PC-3 (cell line): ENCODE results near the gene CCDC83. TPM values are rescaled to one million over a fixed set of nuclear protein-coding genes. Genes with fewer than 3 reads are reported as not detected.

Experiments used
- ATAC-seq: fragments of 200-7000 bp; cut with Tn5 transposase; 2 replicates; pipeline ENCODE4 v1.9.1; 2020; ENCODE audit warnings: mild to moderate bottlenecking, moderate library complexity
- BruUV-seq: library from RNA; stranded (reverse); fragments of 400-500 nt; replicated peaks from 2 replicates; lab custom pipeline; 2021; lab: Mats Ljungman, UMichigan
- CTCF ChIA-PET: fragments of 300-600 bp; sonication (Branson Sonifier 250); formaldehyde crosslinking; loops from one replicate; lab custom pipeline; 2022; ENCODE audit warnings: antibody characterized with exemption; lab: Charles Lee
- POLR2A ChIA-PET: fragments of 300-600 bp; sonication (Branson Sonifier 250); formaldehyde crosslinking; loops from one replicate; lab custom pipeline; 2022; ENCODE audit warnings: antibody characterized with exemption; ENCODE audit not compliant: unreplicated experiment; lab: Charles Lee
- DNase-seq: peaks from one replicate; pipeline ENCODE4 v3.0.0-alpha.2; 2015
- H2AFZ ChIP-seq: fragments of 300-600 bp; sonication (generic); 2 replicates; pipeline ENCODE4 v1.6.0; 2016; ENCODE audit warnings: antibody characterized with exemption, low read length
- H3F3A ChIP-seq: fragments of 300-600 bp; sonication (generic); one replicate; pipeline ENCODE4 v1.6.0; 2017; ENCODE audit warnings: antibody characterized with exemption, low read length, control low read depth, mild to moderate bottlenecking; ENCODE audit not compliant: unreplicated experiment
- H3K27ac ChIP-seq: fragments of 300-600 bp; sonication (generic); 2 replicates; pipeline ENCODE4 v1.5.1; 2016; ENCODE audit warnings: mild to moderate bottlenecking, low read length
- H3K27me3 ChIP-seq: fragments of 300-600 bp; sonication (generic); 2 replicates; pipeline ENCODE4 v1.6.1; 2016; ENCODE audit warnings: low read length, mixed read lengths
- H3K36me3 ChIP-seq: fragments of 300-600 bp; sonication (generic); 2 replicates; pipeline ENCODE4 v1.6.1; 2016; ENCODE audit warnings: low read depth, mixed run types, low read length, mixed read lengths
- H3K4me1 ChIP-seq: fragments of 300-600 bp; sonication (generic); 2 replicates; pipeline ENCODE4 v1.5.1; 2016; ENCODE audit warnings: low read length; ENCODE audit not compliant: insufficient read depth
- H3K4me2 ChIP-seq: fragments of 300-600 bp; sonication (generic); 2 replicates; pipeline ENCODE4 v1.6.0; 2016; ENCODE audit warnings: low read length
- H3K4me3 ChIP-seq: fragments of 300-600 bp; sonication (generic); 2 replicates; pipeline ENCODE4 v1.5.1; 2016; ENCODE audit warnings: mild to moderate bottlenecking, low read length, mixed read lengths
- H3K79me2 ChIP-seq: fragments of 300-600 bp; sonication (generic); 2 replicates; pipeline ENCODE4 v1.6.1; 2017; ENCODE audit warnings: low read length, mixed read lengths
- H3K9ac ChIP-seq: fragments of 300-600 bp; sonication (generic); 2 replicates; pipeline ENCODE4 v1.6.0; 2016; ENCODE audit warnings: mild to moderate bottlenecking, low read length
- H3K9me2 ChIP-seq: fragments of 300-600 bp; sonication (generic); replicated peaks from 2 replicates; pipeline ENCODE4 v1.6.1; 2016; ENCODE audit warnings: mixed run types, low read length, mixed read lengths
- H3K9me3 ChIP-seq: fragments of 300-600 bp; sonication (generic); 2 replicates; pipeline ENCODE4 v1.6.1; 2016; ENCODE audit warnings: low read length, mixed read lengths
- H4K20me1 ChIP-seq: fragments of 300-600 bp; sonication (generic); 2 replicates; pipeline ENCODE4 v1.6.1; 2016; ENCODE audit warnings: low read length, mixed read lengths
- EZH2 ChIP-seq: fragments of 300-600 bp; sonication (generic); IDR thresholded peaks from one replicate; pipeline ENCODE4 v1.6.1; 2017; ENCODE audit warnings: antibody characterized with exemption, mild to moderate bottlenecking, low read length; ENCODE audit not compliant: unreplicated experiment
- EZH2phosphoT487 ChIP-seq: fragments of 300-600 bp; sonication (generic); IDR thresholded peaks from 2 replicates; pipeline ENCODE4 v1.6.1; 2018; ENCODE audit warnings: mild to moderate bottlenecking, antibody characterized with exemption, low read length, borderline replicate concordance
- intact Hi-C: fragments of 100-400 bp; cut with micrococcal nuclease; formaldehyde crosslinking; loops from 2 replicates; pipeline ENCODE4 v1.9.0; 2023
- total RNA-seq: library from RNA; depleted of rRNA; stranded (reverse); fragments of >200 nt; gene quantifications from 2 replicates; pipeline ENCODE4 v1.2.3, GENCODE V29; 2014
- TF ChIP-seq, protein P1 (sequence below): fragments of 300-600 bp; sonication (generic); conservative IDR thresholded peaks from 2 replicates; pipeline ENCODE4 v1.5.1; 2017; ENCODE audit warnings: antibody characterized with exemption, low read depth, mild to moderate bottlenecking, low read length

CCDC83 gene
- total RNA-seq, 1 experiment from 2014 or later, result 0.22 TPM

DNA sequence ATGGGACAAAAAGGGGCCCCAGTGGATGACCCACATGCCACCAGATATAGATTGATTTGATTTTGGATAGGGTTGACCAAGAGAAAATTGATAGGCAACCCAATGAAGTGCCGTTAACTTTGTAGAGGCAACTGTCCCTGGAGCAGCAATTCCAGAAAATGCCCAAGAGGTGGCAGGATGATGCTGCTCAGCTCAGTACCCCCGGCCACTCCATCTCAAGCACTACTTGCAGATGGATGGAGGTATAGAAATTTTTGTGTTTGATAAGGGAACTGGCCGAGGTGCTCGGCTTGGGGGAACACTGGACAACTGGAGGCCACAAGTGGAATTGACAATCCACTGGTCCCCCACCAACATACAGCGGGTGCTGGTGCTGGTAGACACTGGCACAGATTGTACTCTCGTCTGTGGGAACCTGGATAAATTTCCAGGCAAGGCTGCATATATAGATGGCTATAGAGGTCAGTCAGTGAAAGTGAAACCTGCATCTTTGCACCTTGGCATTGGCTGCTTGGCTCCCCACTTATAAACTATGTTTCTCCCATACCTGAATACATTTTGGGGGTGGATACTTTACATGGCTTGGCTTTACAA, 86.3 kb downstream of the CCDC83 start:
- TF ChIP-seq, protein P1, sequence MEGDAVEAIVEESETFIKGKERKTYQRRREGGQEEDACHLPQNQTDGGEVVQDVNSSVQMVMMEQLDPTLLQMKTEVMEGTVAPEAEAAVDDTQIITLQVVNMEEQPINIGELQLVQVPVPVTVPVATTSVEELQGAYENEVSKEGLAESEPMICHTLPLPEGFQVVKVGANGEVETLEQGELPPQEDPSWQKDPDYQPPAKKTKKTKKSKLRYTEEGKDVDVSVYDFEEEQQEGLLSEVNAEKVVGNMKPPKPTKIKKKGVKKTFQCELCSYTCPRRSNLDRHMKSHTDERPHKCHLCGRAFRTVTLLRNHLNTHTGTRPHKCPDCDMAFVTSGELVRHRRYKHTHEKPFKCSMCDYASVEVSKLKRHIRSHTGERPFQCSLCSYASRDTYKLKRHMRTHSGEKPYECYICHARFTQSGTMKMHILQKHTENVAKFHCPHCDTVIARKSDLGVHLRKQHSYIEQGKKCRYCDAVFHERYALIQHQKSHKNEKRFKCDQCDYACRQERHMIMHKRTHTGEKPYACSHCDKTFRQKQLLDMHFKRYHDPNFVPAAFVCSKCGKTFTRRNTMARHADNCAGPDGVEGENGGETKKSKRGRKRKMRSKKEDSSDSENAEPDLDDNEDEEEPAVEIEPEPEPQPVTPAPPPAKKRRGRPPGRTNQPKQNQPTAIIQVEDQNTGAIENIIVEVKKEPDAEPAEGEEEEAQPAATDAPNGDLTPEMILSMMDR, result peak; percentile 63
- no peak for TF ChIP-seq EZH2
- Histone ChIP-seq H3K4me1 (no peaks in the 10 kb centered on the region), H3K9ac (no peak overlapping the region), H4K20me1 (no peaks in the 10 kb centered on the region), H3K79me2 (no peaks in the 10 kb centered on the region), H3K36me3 (no peaks in the 10 kb centered on the region), H3K9me2 (no peaks in the 10 kb centered on the region), H3K27ac (no peak overlapping the region), H2AFZ (no peak overlapping the region), H3K4me3 (no peak overlapping the region), H3F3A (no peaks in the 10 kb centered on the region), H3K4me2 (peak overlapping the region; percentile 22; the same call in 1 of the 2 replicates), H3K27me3 (no peaks in the 10 kb centered on the region), H3K9me3 (no peaks in the 10 kb centered on the region)
- CTCF ChIA-PET, result no interaction called here
- peak; percentile 59 for DNase-seq
- intact Hi-C loops, result loop anchor here (5.0 to 10.0 kb wide), 3 partner anchors 253 to 466 kb away; no protein-coding TSS in a partner anchor
- no TSS peak for BruUV-seq
- ATAC-seq, result peak; percentile 64
- POLR2A ChIA-PET, result no interaction called here

DNA sequence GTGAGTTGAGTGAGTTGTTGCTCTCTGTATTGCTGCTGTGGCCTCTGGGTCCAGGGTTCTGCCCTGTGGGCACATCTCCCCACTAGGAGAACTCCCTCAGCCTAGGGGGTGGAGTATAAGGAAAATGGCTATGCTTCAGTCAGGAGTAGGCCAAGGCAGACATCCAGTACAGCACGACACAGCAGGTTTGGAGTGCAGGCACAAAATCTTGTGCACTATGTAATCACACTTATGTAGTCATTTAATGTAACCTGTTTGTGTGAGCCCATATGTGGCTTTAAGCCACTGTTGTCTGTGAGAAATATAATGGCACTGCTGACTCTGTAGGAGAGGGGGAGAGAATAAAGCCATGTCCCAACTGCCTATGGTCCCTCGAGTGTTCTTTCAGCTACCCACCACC, 90.1 kb downstream of the CCDC83 start:
- intact Hi-C loops, result loop anchor here (10.0 kb wide), 1 partner anchor 250 kb away; no protein-coding TSS in a partner anchor
- H3F3A ChIP-seq, result no peaks in the 10 kb centered on the region
- H2AFZ ChIP-seq, result no peak overlapping the region
- POLR2A ChIA-PET, result no interaction called here
- H3K36me3 ChIP-seq, result no peaks in the 10 kb centered on the region
- no peak overlapping the region for H3K27ac ChIP-seq
- H3K9ac ChIP-seq, result no peak overlapping the region
- no peaks in the 10 kb centered on the region for H4K20me1 ChIP-seq
- no peak overlapping the region for H3K4me2 ChIP-seq
- no peaks in the 10 kb centered on the region for H3K9me2 ChIP-seq
- TF ChIP-seq, protein P1, result no peak
- TF ChIP-seq EZH2phosphoT487, result no peak
- TF ChIP-seq EZH2, result no peak
- H3K4me3 ChIP-seq, result no peak overlapping the region
- no TSS peak for BruUV-seq
- ATAC-seq (no peak), DNase-seq (no peak)
- H3K9me3 ChIP-seq, result no peaks in the 10 kb centered on the region
- no peaks in the 10 kb centered on the region for H3K27me3 ChIP-seq
- CTCF ChIA-PET, result no interaction called here
- H3K79me2 ChIP-seq, result no peaks in the 10 kb centered on the region
- H3K4me1 ChIP-seq, result peaks cover 9% of the 10 kb centered on the region; the same call in 1 of the 2 replicates

DNA sequence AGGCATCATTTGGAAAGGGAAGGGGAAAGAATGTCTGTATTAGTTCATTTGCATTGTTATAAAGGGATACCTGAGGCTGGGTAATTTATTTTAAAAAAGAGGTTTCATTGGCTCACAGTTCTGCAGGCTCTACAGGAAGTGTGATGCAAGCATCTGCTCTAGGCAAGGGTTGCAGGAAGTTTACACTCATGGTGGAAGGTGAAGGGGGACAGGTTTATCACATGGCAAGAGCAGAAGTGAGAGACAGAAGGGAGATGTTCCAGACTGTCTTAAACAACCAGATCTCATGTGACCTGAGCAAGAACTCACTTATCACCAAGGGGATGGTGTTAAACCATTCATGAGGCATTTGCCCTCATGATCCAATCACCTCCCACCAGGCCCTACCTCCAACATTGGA, 90.6 kb downstream of the CCDC83 start:
- POLR2A ChIA-PET, result no interaction called here
- no TSS peak for BruUV-seq

More for the DNA sequence above, 90.6 kb downstream of the CCDC83 start:
- Histone ChIP-seq H4K20me1 (no peaks in the 10 kb centered on the region), H3K36me3 (no peaks in the 10 kb centered on the region), H3K4me1 (peaks cover 9% of the 10 kb centered on the region; the same call in 1 of the 2 replicates), H3K79me2 (no peaks in the 10 kb centered on the region), H3K4me3 (no peak overlapping the region), H3F3A (no peaks in the 10 kb centered on the region), H2AFZ (no peak overlapping the region), H3K9ac (no peak overlapping the region), H3K9me2 (no peaks in the 10 kb centered on the region), H3K27ac (no peak overlapping the region), H3K27me3 (no peaks in the 10 kb centered on the region), H3K9me3 (no peaks in the 10 kb centered on the region), H3K4me2 (no peak overlapping the region)
- TF ChIP-seq EZH2phosphoT487 (no peak), EZH2 (no peak)
- TF ChIP-seq, protein P1, result no peak
- intact Hi-C loops, result loop anchor here (10.0 kb wide), 1 partner anchor 249 kb away; no protein-coding TSS in a partner anchor
- ATAC-seq (no peak), DNase-seq (no peak)
- CTCF ChIA-PET, result no interaction called here
